ENCODE results near the gene CTNNBL1.

CTNNBL1 gene

GRCh38 chr20:37876863-37877262 is 183.0 kb downstream of the CTNNBL1 start:
- no peak for DNase-seq (ENCODE audit: low read depth in 1 of 2, low spot score in 1 of 2)

GRCh38 chr20:37877832-37878772 is 184.3 kb downstream of the CTNNBL1 start:
- no peak for DNase-seq (ENCODE audit: low read depth in 1 of 2, low spot score in 1 of 2)

GRCh38 chr20:37878835-37879599 is 185.2 kb downstream of the CTNNBL1 start:
- no peak for DNase-seq (ENCODE audit: low read depth in 1 of 2, low spot score in 1 of 2)

GRCh38 chr20:37879843-37880242 is 186.0 kb downstream of the CTNNBL1 start:
- no peak for DNase-seq (ENCODE audit: low read depth in 1 of 2, low spot score in 1 of 2)

GRCh38 chr20:37880726-37881591 is 187.1 kb downstream of the CTNNBL1 start:
- DNase-seq (ENCODE audit: low read depth in 1 of 2, low spot score in 1 of 2) = no peak

GRCh38 chr20:37881601-37882343 is 187.9 kb downstream of the CTNNBL1 start:
- DNase-seq (ENCODE audit: low read depth in 1 of 2, low spot score in 1 of 2) = no peak

- no peak for DNase-seq (ENCODE audit: low read depth in 1 of 2, low spot score in 1 of 2)
These were observed 189.3 kb downstream of the CTNNBL1 start for GRCh38 chr20:37882961-37883712.

- no peak for DNase-seq (ENCODE audit: low read depth in 1 of 2, low spot score in 1 of 2)
These were observed 191.2 kb downstream of the CTNNBL1 start for GRCh38 chr20:37885042-37885441.

GRCh38 chr20:37885593-37886503 is 192.0 kb downstream of the CTNNBL1 start:
- no peak for DNase-seq (ENCODE audit: low read depth in 1 of 2, low spot score in 1 of 2)

GRCh38 chr20:37886851-37887297 is 193.0 kb downstream of the CTNNBL1 start:
- no peak for DNase-seq (ENCODE audit: low read depth in 1 of 2, low spot score in 1 of 2)

- no peak for DNase-seq (ENCODE audit: low read depth in 1 of 2, low spot score in 1 of 2)
These were observed 194.8 kb downstream of the CTNNBL1 start for GRCh38 chr20:37888641-37889040.

GRCh38 chr20:37890108-37890507 is 196.3 kb downstream of the CTNNBL1 start:
- DNase-seq (ENCODE audit: low read depth in 1 of 2, low spot score in 1 of 2) = no peak

GRCh38 chr20:37890643-37891042 is 196.8 kb downstream of the CTNNBL1 start:
- DNase-seq (ENCODE audit: low read depth in 1 of 2, low spot score in 1 of 2) = no peak

- DNase-seq (ENCODE audit: low read depth in 1 of 2, low spot score in 1 of 2) = no peak
These were observed 198.2 kb downstream of the CTNNBL1 start for GRCh38 chr20:37892001-37892400.

GRCh38 chr20:37893566-37894241 is 199.9 kb downstream of the CTNNBL1 start:
- DNase-seq (ENCODE audit: low read depth in 1 of 2, low spot score in 1 of 2) = no peak

- DNase-seq (ENCODE audit: low read depth in 1 of 2, low spot score in 1 of 2) = no peak
These were observed 200.6 kb downstream of the CTNNBL1 start for GRCh38 chr20:37894454-37894853.

GRCh38 chr20:37895166-37895565 is 201.3 kb downstream of the CTNNBL1 start:
- DNase-seq (ENCODE audit: low read depth in 1 of 2, low spot score in 1 of 2) = no peak

- DNase-seq (ENCODE audit: low read depth in 1 of 2, low spot score in 1 of 2) = no peak
These were observed 203.2 kb downstream of the CTNNBL1 start for GRCh38 chr20:37896932-37897548.

Measured in activated CD4-positive, alpha-beta T cell treated with anti-CD3 and anti-CD28 coated beads, Interleukin-2, amount 50 U/mL, for 24 hours (primary cell).